Subcutaneous adipose tissue (tissue), 4 donors: Measurements from ENCODE around the gene CENPU. TPM values are rescaled to one million over a fixed set of nuclear protein-coding genes. Genes with fewer than 3 reads are reported as not detected.

Experiments used
- CTCF ChIP-seq: fragments of 450-650 bp; IDR thresholded peaks from one replicate; pipeline ENCODE4 v1.5.1; 2016; ENCODE audit warnings: low read depth, mild to moderate bottlenecking, control low read depth, antibody characterized with exemption, moderate library complexity
- total RNA-seq, 4 donors: library from RNA; depleted of rRNA; stranded (reverse); fragments of >200 nt; gene quantifications; one replicate each; pipeline ENCODE4 v1.1.0, GENCODE V29; 2016

The CENPU gene
- total RNA-seq, 4 donors from 2014 or later, result 1.8 to 9.2 (median 3.3) TPM

GRCh38 chr4:184760681-184761080 lies 26.8 kb upstream of the CENPU start:
- TF ChIP-seq CTCF, result no peak

GRCh38 chr4:184757810-184758209 lies 23.9 kb upstream of the CENPU start:
- no peak for TF ChIP-seq CTCF

GRCh38 chr4:184756399-184756798 lies 22.5 kb upstream of the CENPU start:
- no peak for TF ChIP-seq CTCF

- no peak for TF ChIP-seq CTCF
Measured at GRCh38 chr4:184755278-184755677, 21.4 kb upstream of the CENPU start.

GRCh38 chr4:184752496-184753275 lies 18.8 kb upstream of the CENPU start:
- TF ChIP-seq CTCF, result no peak

- no peak for TF ChIP-seq CTCF
Measured at GRCh38 chr4:184751585-184751956, 17.7 kb upstream of the CENPU start.

- no peak for TF ChIP-seq CTCF
Measured at GRCh38 chr4:184750926-184751584, 17.2 kb upstream of the CENPU start.
